Left cardiac atrium (tissue), 4 donors: ENCODE results near the gene GALNT13. TPM values are rescaled to one million over a fixed set of nuclear protein-coding genes. Genes with fewer than 3 reads are reported as not detected.

Experiments
- ATAC-seq, 2 donors: fragments of 200-7000 bp; cut with Tn5 transposase; one replicate each; pipeline ENCODE4 v1.9.1; 2020; ENCODE audit warnings: mild to moderate bottlenecking in 2 of 2, moderate library complexity in 2 of 2
- DNase-seq: peaks from one replicate; pipeline ENCODE4 v3.0.0-alpha.2; 2020
- intact Hi-C, 2 donors: fragments of 100-400 bp; cut with DNase I; formaldehyde crosslinking; loops; one replicate each; pipeline versions ENCODE4 v1.14.1 to v1.15.1; 2022 to 2023
- total RNA-seq, 2 donors: library from RNA; stranded (reverse); fragmentation: NEBNext Ultra II Directional; extraction: Animal tissue kit (Norgen Biotek cat#: 25700); gene quantifications; one replicate each; pipeline ENCODE4 v1.2.1, GENCODE V29; 2021
- donor health status: DM: no; HTN: yes; CAD: no.
- donor health status: DM: no; HTN: yes; CAD: no; lungs with severe emphysema.
- donor health status: DM: yes; HTN: yes; CAD: no.
- donor health status: Dilated cardiomyopathy.

Gene GALNT13
- total RNA-seq, 2 donors from 2014 or later, result 1.9 to 3.2 TPM

DNA sequence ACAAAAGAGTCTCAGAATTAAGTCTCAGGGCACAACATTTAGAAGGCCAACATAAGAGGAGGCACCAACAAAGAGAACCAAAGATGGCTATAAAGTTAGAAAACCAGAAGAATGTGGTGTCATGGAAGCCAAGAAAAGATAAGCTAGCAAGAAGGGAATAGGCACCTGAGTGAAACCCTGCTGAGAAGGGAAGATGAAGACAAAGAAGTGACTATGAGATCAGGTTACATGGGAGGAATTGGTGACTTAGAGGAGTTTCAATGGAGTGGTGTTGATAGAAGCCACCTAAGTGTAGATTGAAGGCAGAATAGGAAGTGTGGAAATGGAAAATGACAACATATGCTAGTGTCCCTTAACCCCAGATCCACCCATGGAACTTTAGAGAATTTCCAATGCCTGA is 499.2 kb downstream of the GALNT13 start:
- intact Hi-C loops, result loop anchor here in 1 of 2 donors (10.0 kb wide), 1 partner anchor 1616 kb away; no protein-coding TSS in a partner anchor
- no peak for DNase-seq
- ATAC-seq, result no peak

DNA sequence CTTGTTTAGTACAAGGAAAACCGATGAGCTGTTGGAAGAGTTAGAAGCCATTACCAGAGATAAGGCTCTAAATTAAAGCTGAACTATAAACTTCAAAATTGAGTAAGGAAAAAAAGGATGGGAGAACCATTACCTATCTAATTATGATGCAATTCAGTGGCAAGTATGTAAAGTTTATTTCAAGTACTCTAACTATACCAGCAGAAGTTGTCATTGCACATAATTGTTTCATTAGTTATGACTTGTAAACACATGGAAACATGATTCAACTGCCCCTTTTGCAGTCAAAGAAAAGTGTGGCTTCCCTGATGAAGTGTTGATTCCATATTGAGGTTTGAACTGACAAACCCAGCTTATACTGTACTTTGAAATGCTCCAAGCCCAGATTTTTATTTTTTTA is 502.7 kb downstream of the GALNT13 start:
- intact Hi-C loops, result loop anchor here in 1 of 2 donors (10.0 kb wide), 1 partner anchor 1620 kb away; no protein-coding TSS in a partner anchor
- no peak for ATAC-seq
- no peak for DNase-seq

GRCh38 chr2:154375579-154375931 is 503.8 kb downstream of the GALNT13 start:
- DNase-seq (no peak), ATAC-seq (peak; percentile 51 to 59)
- intact Hi-C loops, result loop anchor here in 1 of 2 donors (10.0 kb wide), 1 partner anchor 1621 kb away; no protein-coding TSS in a partner anchor

DNA sequence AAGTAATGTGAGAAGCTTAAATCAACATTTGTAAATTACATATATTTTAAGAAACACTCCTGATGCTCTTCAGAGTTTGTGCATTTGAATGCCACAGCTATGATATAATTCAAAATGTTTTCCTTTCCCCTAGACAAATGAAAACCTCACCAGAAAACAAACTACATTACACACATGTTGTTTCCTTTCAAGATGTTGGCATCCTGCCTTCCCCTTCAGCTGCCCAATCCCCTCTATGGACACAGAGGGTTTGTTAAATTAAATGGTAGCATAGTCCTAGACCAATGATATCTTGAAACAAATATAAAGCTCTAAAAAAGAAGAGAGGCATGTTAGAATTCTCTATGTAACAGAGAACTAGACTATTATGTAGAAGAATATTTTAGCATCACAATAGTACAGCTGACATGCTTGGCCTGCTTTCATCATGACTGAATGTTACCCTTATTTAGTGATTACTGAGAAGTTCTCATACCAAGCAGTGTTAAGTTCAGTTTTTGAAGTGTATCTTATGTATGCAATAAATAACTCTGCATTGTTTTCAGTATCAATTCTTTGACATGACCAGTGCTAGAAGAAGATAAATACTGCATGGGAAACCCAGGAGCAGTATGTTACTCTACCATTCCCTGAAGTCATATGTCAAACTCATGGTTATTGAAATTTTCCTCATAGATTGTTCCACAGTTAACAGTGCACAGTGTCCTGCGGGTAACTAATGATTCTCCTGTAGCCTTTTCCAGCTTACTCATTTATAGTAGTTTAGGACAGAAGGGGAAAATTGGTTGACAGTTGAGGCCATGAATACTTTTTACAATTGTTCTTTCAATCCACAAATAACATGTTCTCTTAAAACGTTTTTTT is 510.4 kb downstream of the GALNT13 start:
- intact Hi-C loops, result no loop called here
- DNase-seq (no peak), ATAC-seq (no peak)

DNA sequence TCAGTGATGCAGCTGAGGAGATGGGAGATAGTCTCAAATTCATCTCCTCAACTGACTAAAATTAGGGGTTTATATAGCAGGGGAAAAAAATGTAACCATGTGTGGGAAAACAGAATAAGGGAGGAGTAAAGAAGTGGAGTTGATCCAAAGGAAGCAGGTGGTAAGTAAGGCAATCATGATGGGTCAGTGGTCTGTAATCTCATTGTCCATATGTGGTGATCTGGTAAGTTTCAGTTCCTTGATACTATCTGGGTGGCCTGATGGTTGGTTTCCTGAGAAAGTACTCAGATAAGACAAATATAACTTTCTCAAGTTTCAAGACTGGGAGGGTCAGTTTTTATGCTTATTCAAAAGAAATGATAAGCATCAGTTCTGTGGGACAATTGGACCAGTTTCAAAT is 514.5 kb downstream of the GALNT13 start:
- DNase-seq (no peak), ATAC-seq (no peak)
- intact Hi-C loops, result no loop called here

GRCh38 chr2:154391051-154391450 is 519.3 kb downstream of the GALNT13 start:
- intact Hi-C loops, result no loop called here
- ATAC-seq (no peak), DNase-seq (no peak)

DNA sequence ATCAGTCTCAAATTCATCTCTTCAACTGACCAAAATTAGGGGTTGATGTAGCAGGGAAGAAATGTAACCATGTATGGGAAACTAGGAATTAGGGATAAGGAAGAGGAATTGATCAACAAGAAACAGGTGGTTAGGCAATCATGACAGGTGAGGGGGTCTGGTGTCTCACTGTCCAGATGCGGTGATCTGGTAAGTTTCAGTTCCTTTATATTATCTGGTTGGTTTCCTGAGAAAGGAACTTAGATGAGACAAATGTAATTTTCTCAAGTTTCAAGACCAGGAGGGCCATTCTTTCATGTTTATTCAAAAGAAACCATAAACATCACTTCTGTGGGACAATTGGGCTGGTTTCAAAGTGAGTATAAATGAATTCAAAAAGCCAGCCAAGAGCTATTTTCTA is 520.5 kb downstream of the GALNT13 start:
- no peak for ATAC-seq
- no peak for DNase-seq
- intact Hi-C loops, result no loop called here

- intact Hi-C loops, result no loop called here
- no peak for ATAC-seq
Observed at GRCh38 chr2:154394600-154394999, 522.9 kb downstream of the GALNT13 start.

GRCh38 chr2:154400563-154401290 is 529.0 kb downstream of the GALNT13 start:
- no peak for ATAC-seq
- intact Hi-C loops, result loop anchor here in 1 of 2 donors (5.0 to 10.0 kb wide), 2 partner anchors 824 to 912 kb away; no protein-coding TSS in a partner anchor
- DNase-seq, result no peak

More at GRCh38 chr2:154394600-154394999, 522.9 kb downstream of the GALNT13 start:
- no peak for DNase-seq

- DNase-seq, result no peak
- intact Hi-C loops, result loop anchor here in 1 of 2 donors (5.0 to 10.0 kb wide), 2 partner anchors 823 to 910 kb away; no protein-coding TSS in a partner anchor
- ATAC-seq, result no peak
Observed at GRCh38 chr2:154402213-154402612, 530.5 kb downstream of the GALNT13 start.

DNA sequence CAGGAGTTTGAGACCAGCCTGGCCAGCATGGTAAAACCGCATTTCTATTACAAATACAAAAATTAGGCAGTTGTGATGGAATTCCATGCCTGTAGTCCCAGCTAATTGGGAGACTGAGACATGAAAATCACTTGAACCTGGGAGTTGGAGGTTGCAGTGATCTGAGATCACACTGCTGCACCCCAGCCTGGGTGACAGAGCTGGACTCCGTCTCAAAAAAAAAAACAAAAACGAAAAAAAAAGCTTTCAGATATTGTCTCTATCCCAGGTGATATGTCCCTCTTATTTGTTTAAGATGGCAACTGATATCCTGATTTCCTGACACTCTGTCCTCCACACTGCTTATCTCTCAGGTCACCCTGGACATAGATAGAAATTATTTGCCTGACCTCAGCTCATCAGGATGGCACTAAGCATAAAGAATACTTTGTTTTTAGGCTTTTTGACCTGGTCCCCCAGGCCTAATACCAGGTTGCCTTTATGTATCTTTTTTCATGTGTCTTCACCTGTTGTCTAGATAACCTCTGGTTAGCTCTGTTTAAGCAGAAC is 531.6 kb downstream of the GALNT13 start:
- DNase-seq (no peak), ATAC-seq (no peak)
- intact Hi-C loops, result loop anchor here in 1 of 2 donors (5.0 to 10.0 kb wide), 2 partner anchors 821 to 909 kb away; no protein-coding TSS in a partner anchor

GRCh38 chr2:154408786-154409185 is 537.1 kb downstream of the GALNT13 start:
- intact Hi-C loops, result loop anchor here in 1 of 2 donors (10.0 kb wide), 1 partner anchor 816 kb away; no protein-coding TSS in a partner anchor
- DNase-seq (no peak), ATAC-seq (no peak)

- intact Hi-C loops, result no loop called here
- no peak for DNase-seq
- ATAC-seq, result no peak
Observed at GRCh38 chr2:154422251-154422650, 550.5 kb downstream of the GALNT13 start.

- DNase-seq, result peak; percentile 48
- peak; percentile 30 to 44 for ATAC-seq
- intact Hi-C loops, result no loop called here
Observed at GRCh38 chr2:154425994-154426393, 554.3 kb downstream of the GALNT13 start.

GRCh38 chr2:154427453-154427852 is 555.7 kb downstream of the GALNT13 start:
- DNase-seq (no peak), ATAC-seq (no peak)
- intact Hi-C loops, result no loop called here

DNA sequence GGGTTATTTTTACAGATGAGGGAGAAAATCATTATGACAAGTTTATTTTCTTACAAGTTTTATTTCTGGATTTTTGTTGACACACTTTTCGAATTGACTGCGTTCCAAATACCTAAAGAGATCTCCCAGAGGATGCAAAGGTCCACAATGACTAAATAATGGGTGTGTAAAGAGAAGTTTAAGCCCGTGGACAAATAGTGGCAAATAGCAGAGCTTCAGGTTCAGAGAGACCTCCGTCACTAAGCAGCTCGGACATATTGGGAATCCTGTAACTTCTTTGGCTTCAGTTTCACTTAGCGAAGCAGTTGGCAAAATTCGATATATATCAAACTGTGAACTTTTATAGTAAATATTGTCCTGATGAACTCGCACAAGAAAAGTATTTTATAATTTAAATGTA is 556.3 kb downstream of the GALNT13 start:
- intact Hi-C loops, result no loop called here
- no peak for ATAC-seq
- no peak for DNase-seq

GRCh38 chr2:154433010-154433409 is 561.3 kb downstream of the GALNT13 start:
- DNase-seq (no peak), ATAC-seq (peak in 1 of 2 donors; percentile 75)
- intact Hi-C loops, result no loop called here

DNA sequence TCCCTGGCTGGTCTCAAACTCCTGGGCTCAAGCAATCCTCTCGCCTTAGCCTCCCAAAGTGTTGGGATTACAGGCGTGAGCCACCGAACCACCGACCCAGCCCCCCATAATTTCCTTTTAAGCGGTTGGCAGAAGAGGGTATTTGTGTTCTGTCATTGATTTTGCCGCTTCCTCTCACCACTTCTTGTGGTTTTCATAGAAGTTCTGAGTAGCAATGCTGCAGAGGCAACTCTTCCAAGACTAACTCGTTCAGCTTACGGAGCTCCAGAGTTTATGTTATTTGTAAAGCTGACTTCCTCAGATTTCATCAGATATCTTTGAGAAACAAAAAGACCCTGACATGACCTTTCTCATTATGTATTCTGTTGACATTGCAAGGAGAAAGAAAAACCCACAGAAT is 565.4 kb downstream of the GALNT13 start:
- intact Hi-C loops, result no loop called here
- ATAC-seq (no peak), DNase-seq (no peak)

DNA sequence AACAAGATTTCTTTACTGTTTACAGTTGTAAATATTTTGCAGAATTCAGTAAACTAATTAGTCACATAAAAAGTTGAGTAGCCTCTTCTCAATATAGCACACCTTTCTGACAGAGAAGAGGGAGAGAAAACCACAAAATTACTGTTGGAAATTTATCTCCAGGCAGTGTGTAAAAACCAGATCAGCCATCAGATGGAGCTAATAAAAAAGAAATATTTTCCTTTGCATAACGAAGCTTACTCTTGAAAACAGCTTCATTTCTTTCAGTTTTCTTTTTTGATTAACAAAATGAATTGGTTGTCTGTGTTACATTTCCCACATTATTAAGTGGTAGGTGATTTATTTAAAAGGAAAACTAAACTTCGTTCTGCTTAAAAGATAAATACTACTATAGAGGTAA is 567.4 kb downstream of the GALNT13 start:
- DNase-seq (no peak), ATAC-seq (no peak)
- intact Hi-C loops, result loop anchor here in 1 of 2 donors (2.0 kb wide), 1 partner anchor 784 kb away; no protein-coding TSS in a partner anchor

GRCh38 chr2:154443919-154444318 is 572.2 kb downstream of the GALNT13 start:
- no peak for DNase-seq
- intact Hi-C loops, result no loop called here
- ATAC-seq, result no peak
